Measurements from ENCODE around the gene DDTL.

DNA sequence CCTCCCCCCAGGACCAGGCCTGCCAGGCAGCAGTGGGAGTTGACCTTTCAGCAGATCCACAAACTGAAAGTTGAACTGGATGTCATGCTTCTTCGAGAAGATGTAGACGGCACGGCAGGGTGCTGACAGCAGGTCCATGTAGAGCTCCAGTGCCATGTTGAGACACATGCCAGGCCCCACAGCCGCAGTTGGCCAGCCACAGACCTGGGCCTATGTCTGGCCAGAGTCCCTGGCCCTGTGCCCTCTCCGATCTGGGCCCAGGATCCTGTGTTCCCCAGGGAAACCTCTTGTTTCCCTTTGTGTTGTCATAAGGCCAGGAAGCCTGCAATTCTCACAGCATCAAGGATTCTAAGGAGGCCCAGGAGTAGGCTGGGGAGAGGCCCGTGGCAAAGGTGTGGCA is 38.5 kb downstream of the DDTL start, which contains the start of gene GSTT4:
- no peak for TF ChIP-seq EZH2 (IDR thresholded peaks at IDR 0.05; ENCODE audit: borderline replicate concordance, low read depth, low read length, severe bottlenecking)
- TF ChIP-seq, protein P1, sequence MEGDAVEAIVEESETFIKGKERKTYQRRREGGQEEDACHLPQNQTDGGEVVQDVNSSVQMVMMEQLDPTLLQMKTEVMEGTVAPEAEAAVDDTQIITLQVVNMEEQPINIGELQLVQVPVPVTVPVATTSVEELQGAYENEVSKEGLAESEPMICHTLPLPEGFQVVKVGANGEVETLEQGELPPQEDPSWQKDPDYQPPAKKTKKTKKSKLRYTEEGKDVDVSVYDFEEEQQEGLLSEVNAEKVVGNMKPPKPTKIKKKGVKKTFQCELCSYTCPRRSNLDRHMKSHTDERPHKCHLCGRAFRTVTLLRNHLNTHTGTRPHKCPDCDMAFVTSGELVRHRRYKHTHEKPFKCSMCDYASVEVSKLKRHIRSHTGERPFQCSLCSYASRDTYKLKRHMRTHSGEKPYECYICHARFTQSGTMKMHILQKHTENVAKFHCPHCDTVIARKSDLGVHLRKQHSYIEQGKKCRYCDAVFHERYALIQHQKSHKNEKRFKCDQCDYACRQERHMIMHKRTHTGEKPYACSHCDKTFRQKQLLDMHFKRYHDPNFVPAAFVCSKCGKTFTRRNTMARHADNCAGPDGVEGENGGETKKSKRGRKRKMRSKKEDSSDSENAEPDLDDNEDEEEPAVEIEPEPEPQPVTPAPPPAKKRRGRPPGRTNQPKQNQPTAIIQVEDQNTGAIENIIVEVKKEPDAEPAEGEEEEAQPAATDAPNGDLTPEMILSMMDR (IDR thresholded peaks at IDR 0.05; ENCODE audit: extremely low read depth in 1 of 2, insufficient read depth in 1 of 2, low read depth in 1 of 2, low read length in 2 of 2): no peak
- no peak for TF ChIP-seq POLR2AphosphoS5 (IDR thresholded peaks at IDR 0.05; ENCODE audit: insufficient read depth, low read depth, low read length)
- TF ChIP-seq, protein P2, sequence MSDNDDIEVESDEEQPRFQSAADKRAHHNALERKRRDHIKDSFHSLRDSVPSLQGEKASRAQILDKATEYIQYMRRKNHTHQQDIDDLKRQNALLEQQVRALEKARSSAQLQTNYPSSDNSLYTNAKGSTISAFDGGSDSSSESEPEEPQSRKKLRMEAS (IDR thresholded peaks at IDR 0.05; ENCODE audit: insufficient read depth, insufficient read length): no peak
- TF ChIP-seq POLR2A (IDR thresholded peaks at IDR 0.05; ENCODE audit: low read depth, low read length): no peak
